HepG2 (cell line): Measurements from ENCODE around the gene RPP21. TPM values are rescaled to one million over a fixed set of nuclear protein-coding genes. Genes with fewer than 3 reads are reported as not detected.

Experiments used
- ATAC-seq: fragments of 200-7000 bp; cut with Tn5 transposase; 3 replicates; pipeline ENCODE4 v1.9.1; 2020; ENCODE audit warnings: mild to moderate bottlenecking, moderate library complexity
- BruUV-seq: library from RNA; stranded (reverse); fragments of 400-500 nt; replicated peaks from 2 replicates; lab custom pipeline; 2021; lab: Mats Ljungman, UMichigan
- CTCF ChIA-PET: fragments of 300-600 bp; formaldehyde crosslinking; extraction: SDS; loops from one replicate; lab custom pipeline; 2021; ENCODE audit warnings: low total read pairs, inconsistent platforms, low intra/inter-chr PET ratio; lab: Yijun Ruan, JAX
- POLR2A ChIA-PET: fragments of 350-600 bp; sonication (Branson Sonifier 250); formaldehyde crosslinking; loops from one replicate; lab custom pipeline; 2020; ENCODE audit warnings: antibody characterized with exemption, inconsistent platforms; lab: Yijun Ruan, JAX
- DNase-seq: peaks from one replicate; pipeline ENCODE4 v3.0.0-alpha.2; 2015; ENCODE audit warnings: low spot score
- FAIRE-seq: peaks from 3 replicates; lab custom pipeline; 2011; peaks lifted over from hg19 to GRCh38; lab: Jason Lieb, UNC
- H2AFZ ChIP-seq: one replicate; pipeline ENCODE4 v1.6.1; 2011; ENCODE audit warnings: low read length, inconsistent platforms
- H3K27ac ChIP-seq: fragments of 300-600 bp; 3 replicates; pipeline ENCODE4 v1.8.0; 2011; ENCODE audit warnings: mixed run types, mild to moderate bottlenecking, mixed read lengths, low read length, inconsistent platforms; ENCODE audit not compliant: insufficient read depth; ENCODE audit errors: extremely low read length
- H3K27me3 ChIP-seq, 2 experiments: fragments of 200-600 bp in 1 of 2; 2 replicates in 1 of 2; 3 replicates in 1 of 2; pipeline versions ENCODE4 v1.6.0 to v1.8.0; 2011; ENCODE audit warnings: low read length in 2 of 2, mild to moderate bottlenecking in 2 of 2, moderate library complexity in 2 of 2, inconsistent platforms in 1 of 2; ENCODE audit not compliant: insufficient read depth in 2 of 2, control insufficient read depth in 1 of 2
- H3K36me3 ChIP-seq, 2 experiments: fragments of 200-600 bp in 1 of 2; replicated peaks in 1 of 2; 2 replicates in 1 of 2; 3 replicates in 1 of 2; pipeline versions ENCODE4 v1.5.1 to v1.8.0; 2011; ENCODE audit warnings: low read length in 2 of 2, inconsistent platforms in 1 of 2; ENCODE audit not compliant: insufficient read depth in 2 of 2, control insufficient read depth in 1 of 2
- H3K4me1 ChIP-seq: 2 replicates; pipeline ENCODE4 v1.5.1; 2012; ENCODE audit warnings: low read length, inconsistent platforms; ENCODE audit not compliant: insufficient read depth
- H3K4me2 ChIP-seq: 2 replicates; pipeline ENCODE4 v1.6.0; 2011; ENCODE audit warnings: low read depth, low read length, inconsistent platforms
- H3K4me3 ChIP-seq, 3 experiments: fragments of 200-600 bp in 1 of 3; sonication (generic), shearing (Covaris generic) in 1 of 3; replicated peaks in 1 of 3; 2 replicates each; pipeline ENCODE4 v1.5.1; 2011 to 2016; ENCODE audit warnings: low read length in 3 of 3, inconsistent platforms in 2 of 3, low read depth in 2 of 3, mild to moderate bottlenecking in 2 of 3, control low read depth in 1 of 3, mixed read lengths in 1 of 3; ENCODE audit not compliant: insufficient read depth in 1 of 3
- H3K79me2 ChIP-seq: one replicate; pipeline ENCODE4 v1.6.1; 2011; ENCODE audit warnings: low read length, inconsistent platforms; ENCODE audit not compliant: insufficient read depth
- H3K9ac ChIP-seq: 2 replicates; pipeline ENCODE4 v1.6.0; 2011; ENCODE audit warnings: mild to moderate bottlenecking, low read depth, low read length, inconsistent platforms; ENCODE audit not compliant: insufficient read depth
- H3K9me3 ChIP-seq: 2 replicates; pipeline ENCODE4 v1.5.1; 2012; ENCODE audit warnings: mild to moderate bottlenecking, low read length
- H4K20me1 ChIP-seq: 2 replicates; pipeline ENCODE4 v1.6.0; 2011; ENCODE audit warnings: inconsistent platforms, mild to moderate bottlenecking, low read length, moderate library complexity; ENCODE audit not compliant: insufficient read depth
- CENPBD1 ChIP-seq: sonication (generic); formaldehyde crosslinking; IDR thresholded peaks from 2 replicates; pipeline ENCODE4 v1.8.0; 2022; ENCODE audit warnings: missing genetic modification reagents, low read depth, mild to moderate bottlenecking, borderline replicate concordance
- HDAC2 ChIP-seq: sonication (generic); formaldehyde crosslinking; IDR thresholded peaks from 2 replicates; pipeline ENCODE4 v1.4.0; 2020; ENCODE audit warnings: missing genetic modification reagents
- MAZ ChIP-seq, 2 experiments: sonication (generic) in 1 of 2; formaldehyde crosslinking in 1 of 2; IDR thresholded peaks; 2 replicates each; pipeline versions ENCODE4 v1.5.0 to v1.6.1; 2012 to 2020; ENCODE audit warnings: low read depth in 2 of 2, mild to moderate bottlenecking in 2 of 2, borderline replicate concordance in 1 of 2, improper control_type of control experiment in 1 of 2, low read length in 1 of 2, missing genetic modification reagents in 1 of 2, moderate library complexity in 1 of 2
- NR3C1 ChIP-seq: sonication (generic); formaldehyde crosslinking; IDR thresholded peaks from 2 replicates; pipeline ENCODE4 v1.4.0; 2020; ENCODE audit warnings: missing genetic modification reagents
- NRL ChIP-seq: sonication (generic); formaldehyde crosslinking; IDR thresholded peaks from 2 replicates; pipeline ENCODE4 v1.5.0; 2020; ENCODE audit warnings: missing genetic modification reagents, mild to moderate bottlenecking, moderate library complexity, borderline replicate concordance
- ZKSCAN8 ChIP-seq: IDR thresholded peaks from 2 replicates; pipeline ENCODE4 v1.6.1; 2016; ENCODE audit warnings: borderline replicate concordance, missing genetic modification reagents, missing compliant biosample characterization
- ZNF101 ChIP-seq: sonication (generic); formaldehyde crosslinking; IDR thresholded peaks from 2 replicates; pipeline ENCODE4 v1.4.0; 2020; ENCODE audit warnings: mild to moderate bottlenecking, low read depth, missing genetic modification reagents, borderline replicate concordance
- ZNF264 ChIP-seq: sonication (generic); formaldehyde crosslinking; IDR thresholded peaks from 2 replicates; pipeline ENCODE4 v1.4.0; 2020; ENCODE audit warnings: missing genetic modification reagents
- ZNF512 ChIP-seq: sonication (generic); formaldehyde crosslinking; IDR thresholded peaks from 2 replicates; pipeline ENCODE4 v1.4.0; 2020; ENCODE audit warnings: mild to moderate bottlenecking, missing genetic modification reagents
- ZNF546 ChIP-seq: sonication (generic); formaldehyde crosslinking; conservative IDR thresholded peaks from 2 replicates; pipeline ENCODE4 v1.8.1; 2023; ENCODE audit warnings: mild to moderate bottlenecking, missing genetic modification reagents
- ZNF574 ChIP-seq: sonication (generic); formaldehyde crosslinking; IDR thresholded peaks from 2 replicates; pipeline ENCODE4 v1.4.0; 2020; ENCODE audit warnings: missing genetic modification reagents
- WGBS: methylation state at CpG from one replicate; pipeline ENCODE4 v1.1.6; 2017; ENCODE audit warnings: low lambda C conversion rate; 5-methylcytosine and 5-hydroxymethylcytosine counted together
- in situ Hi-C: cut with HindIII; loops from 2 replicates; pipeline ENCODE4 v1.10.0; 2017; ENCODE audit warnings: low pct_unique_long_range_greater_than_20kb; ENCODE audit not compliant: extremely low pct_ligation_motif_present
- intact Hi-C: fragments of 100-400 bp; cut with micrococcal nuclease; formaldehyde crosslinking; loops from one replicate; pipeline ENCODE4 v1.10.0; 2022; ENCODE audit not compliant: unreplicated experiment
- polyA plus RNA-seq, 8 experiments: library from polyadenylated mRNA; depleted of rRNA in 3 of 8; stranded (reverse) in 7 of 8; unstranded in 1 of 8; fragments of >200 nt; fragmentation: Illumina TruSeq in 4 of 8; extraction: Trizol in 4 of 8; gene quantifications; 2 replicates each; pipeline versions ENCODE4 v1.2.1 to v1.2.3, GENCODE V29; 2011 to 2016; ENCODE audit warnings: low read depth in 4 of 8, missing spikeins in 1 of 8, mixed read lengths in 1 of 8; ENCODE audit not compliant: insufficient read depth in 1 of 8
- total RNA-seq, 5 experiments: library from RNA; depleted of rRNA; stranded (reverse); fragments of >200 nt; fragmentation: Illumina TruSeq; extraction: Trizol; gene quantifications; 2 replicates each; pipeline ENCODE4 v1.2.3, GENCODE V29; 2016; ENCODE audit warnings: low read depth in 1 of 5

RPP21 gene
- total and polyA plus RNA-seq, 2 of the 13 experiments (the other 11 are each of a cell fraction or from before 2014, with no cell fraction given), result 53.1 to 72.3 TPM

GRCh38 chr6:30340589-30341054 is 4.3 kb upstream of the RPP21 start:
- DNase-seq (no peak), FAIRE-seq (no peak), ATAC-seq (no peak)
- WGBS, result 75% methylated on average over 6 of the region's 6 CpGs
- Histone ChIP-seq H3K9ac (no peak overlapping the region), H3K4me3 (no peak overlapping the region), H4K20me1 (no peaks in the 10 kb centered on the region), H3K27ac (no peak overlapping the region), H3K4me2 (no peak overlapping the region), H2AFZ (no peak overlapping the region), H3K36me3 (peaks cover 13 to 34% of the 10 kb centered on the region in 2 experiments), H3K4me1 (peaks cover 10% of the 10 kb centered on the region), H3K9me3 (no peaks in the 10 kb centered on the region), H3K27me3 (no peaks in the 10 kb centered on the region), H3K79me2 (no peaks in the 10 kb centered on the region)
- in situ Hi-C loops, result no loop called here
- BruUV-seq, result no TSS peak
- TF ChIP-seq ZNF574 (no peak), NRL (CRISPR knock-in tag) (no peak), CENPBD1 (no peak), NR3C1 (CRISPR knock-in tag) (no peak), HDAC2 (CRISPR knock-in tag) (no peak), MAZ (IDR thresholded peaks at IDR 0.05; ENCODE audit: borderline replicate concordance, low read depth, low read length) (no peak), MAZ (CRISPR knock-in tag; IDR thresholded peaks at IDR 0.05; ENCODE audit: low read depth) (no peak), ZNF546 (CRISPR knock-in tag) (no peak), ZNF512 (CRISPR knock-in tag) (no peak), ZNF264 (no peak), ZKSCAN8 (CRISPR knock-in tag) (no peak), ZNF101 (no peak)
- intact Hi-C loops, result no loop called here
- ChIA-PET CTCF (no interaction called here), POLR2A (no interaction called here)
